H1 (cell line): ENCODE measurements around the gene MACROD2. TPM values are rescaled to one million over a fixed set of nuclear protein-coding genes. Genes with fewer than 3 reads are reported as not detected.

Experiments
- CTCF ChIA-PET: fragments of 300-600 bp; sonication (Branson Sonifier 250); formaldehyde crosslinking; loops from one replicate; lab custom pipeline; 2021; ENCODE audit not compliant: partially characterized antibody; lab: Charles Lee
- POLR2A ChIA-PET: fragments of 300-600 bp; sonication (Branson Sonifier 250); formaldehyde crosslinking; loops from one replicate; lab custom pipeline; 2021; ENCODE audit warnings: inconsistent platforms; ENCODE audit not compliant: partially characterized antibody; lab: Charles Lee
- DNase-seq, 2 experiments: peaks; one replicate each; pipeline versions ENCODE4 v3.0.0 to v3.0.0-alpha.2; 2010 to 2022; ENCODE audit warnings: low spot score in 2 of 2, low read depth in 1 of 2, mixed read lengths in 1 of 2
- FAIRE-seq: peaks from 2 replicates; lab custom pipeline; 2011; peaks lifted over from hg19 to GRCh38; lab: Jason Lieb, UNC
- H2AFZ ChIP-seq: 2 replicates; pipeline ENCODE4 v1.8.1; 2012; ENCODE audit warnings: low read length, inconsistent platforms
- H2AK5ac ChIP-seq: 2 replicates; pipeline ENCODE4 v1.6.1; 2013; ENCODE audit warnings: low read depth, low read length
- H2BK120ac ChIP-seq: replicated peaks from 2 replicates; pipeline ENCODE3; 2013; ENCODE audit warnings: low read depth, low read length, inconsistent platforms
- H2BK12ac ChIP-seq: 2 replicates; pipeline ENCODE4 v1.6.1; 2013; ENCODE audit warnings: low read depth, low read length
- H2BK15ac ChIP-seq: 2 replicates; pipeline ENCODE4 v1.6.1; 2013; ENCODE audit warnings: low read length
- H2BK20ac ChIP-seq: 2 replicates; pipeline ENCODE4 v1.6.1; 2013; ENCODE audit warnings: low read length
- H2BK5ac ChIP-seq: 2 replicates; pipeline ENCODE4 v1.6.1; 2013; ENCODE audit warnings: low read depth, low read length
- H3K14ac ChIP-seq: 2 replicates; pipeline ENCODE4 v1.6.1; 2013; ENCODE audit warnings: inconsistent platforms; ENCODE audit not compliant: insufficient read length
- H3K18ac ChIP-seq: 2 replicates; pipeline ENCODE4 v1.6.1; 2013; ENCODE audit warnings: low read length; ENCODE audit errors: extremely low read depth
- H3K23ac ChIP-seq: 2 replicates; pipeline ENCODE4 v1.6.1; 2013; ENCODE audit warnings: inconsistent platforms; ENCODE audit not compliant: insufficient read length
- H3K23me2 ChIP-seq: 2 replicates; pipeline ENCODE4 v1.6.1; 2013; ENCODE audit warnings: low read depth, low read length
- H3K27ac ChIP-seq: 2 replicates; pipeline ENCODE4 v1.6.1; 2011; ENCODE audit warnings: low read depth, low read length, inconsistent platforms
- H3K27me3 ChIP-seq, 4 experiments: replicated peaks in 1 of 4; 1 replicate in 1 of 4; 2 replicates in 3 of 4; pipeline versions ENCODE4 v1.6.1 to v1.8.1; 2011 to 2013; ENCODE audit warnings: low read length in 3 of 4, mild to moderate bottlenecking in 3 of 4, inconsistent platforms in 2 of 4, mixed read lengths in 2 of 4, moderate library complexity in 1 of 4; ENCODE audit not compliant: control insufficient read depth in 3 of 4, insufficient read depth in 3 of 4; ENCODE audit errors: extremely low read depth in 1 of 4
- H3K36me3 ChIP-seq, 4 experiments: 2 replicates each; pipeline versions ENCODE4 v1.6.1 to v1.8.1; 2011 to 2013; ENCODE audit warnings: mild to moderate bottlenecking in 4 of 4, low read length in 3 of 4, moderate library complexity in 2 of 4, control low read depth in 1 of 4, inconsistent platforms in 1 of 4; ENCODE audit not compliant: insufficient read depth in 4 of 4, control insufficient read depth in 2 of 4
- H3K4ac ChIP-seq: replicated peaks from 2 replicates; pipeline ENCODE3; 2013; ENCODE audit warnings: low read length, low read depth, mixed read lengths, inconsistent platforms; ENCODE audit not compliant: insufficient read length
- H3K4me1 ChIP-seq, 4 experiments: replicated peaks in 1 of 4; 1 replicate in 1 of 4; 2 replicates in 3 of 4; pipeline versions ENCODE4 v1.6.1 to v1.8.1; 2011 to 2013; ENCODE audit warnings: low read length in 3 of 4, inconsistent platforms in 2 of 4, mixed read lengths in 1 of 4; ENCODE audit not compliant: insufficient read depth in 4 of 4, control insufficient read depth in 3 of 4
- H3K4me2 ChIP-seq, 2 experiments: 2 replicates each; pipeline versions ENCODE4 v1.6.1 to v1.8.1; 2011 to 2013; ENCODE audit warnings: low read depth in 2 of 2, low read length in 2 of 2, control low read depth in 1 of 2, inconsistent platforms in 1 of 2, mild to moderate bottlenecking in 1 of 2; ENCODE audit not compliant: insufficient read depth in 1 of 2
- H3K4me3 ChIP-seq, 4 experiments: fragments of 200-600, 300-600 bp in 1 of 4; sonication (generic), shearing (Covaris generic), sonication (Bioruptor Twin) in 1 of 4; 2 replicates each; pipeline versions ENCODE4 v1.5.1 to v1.8.1; 2011 to 2016; ENCODE audit warnings: low read length in 4 of 4, low read depth in 3 of 4, control low read depth in 2 of 4, inconsistent platforms in 2 of 4, mild to moderate bottlenecking in 2 of 4, mixed read lengths in 1 of 4, moderate library complexity in 1 of 4; ENCODE audit not compliant: insufficient read depth in 2 of 4; ENCODE audit errors: extremely low read depth in 1 of 4
- H3K56ac ChIP-seq: replicated peaks from 2 replicates; pipeline ENCODE3; 2013; ENCODE audit warnings: low read depth, mild to moderate bottlenecking, mixed read lengths, low read length, inconsistent platforms; ENCODE audit not compliant: insufficient read length
- H3K79me1 ChIP-seq: 2 replicates; pipeline ENCODE4 v1.6.1; 2013; ENCODE audit warnings: low read depth, low read length, control low read depth
- H3K79me2 ChIP-seq, 2 experiments: 2 replicates each; pipeline versions ENCODE4 v1.6.1 to v1.8.1; 2012 to 2013; ENCODE audit warnings: low read length in 2 of 2, mild to moderate bottlenecking in 2 of 2, inconsistent platforms in 1 of 2; ENCODE audit not compliant: insufficient read depth in 2 of 2, control insufficient read depth in 1 of 2
- H3K9ac ChIP-seq, 4 experiments: replicated peaks in 1 of 4; 1 replicate in 1 of 4; 2 replicates in 3 of 4; pipeline versions ENCODE4 v1.6.1 to v1.8.1; 2011 to 2013; ENCODE audit warnings: low read depth in 3 of 4, low read length in 3 of 4, control low read depth in 2 of 4, mild to moderate bottlenecking in 2 of 4, moderate library complexity in 2 of 4, inconsistent platforms in 1 of 4; ENCODE audit errors: extremely low read depth in 1 of 4
- H3K9me3 ChIP-seq, 2 experiments: 2 replicates each; pipeline versions ENCODE4 v1.6.1 to v1.8.1; 2012 to 2013; ENCODE audit warnings: mild to moderate bottlenecking in 2 of 2, moderate library complexity in 2 of 2, control low read depth in 1 of 2, inconsistent platforms in 1 of 2, low read depth in 1 of 2, low read length in 1 of 2, mixed read lengths in 1 of 2; ENCODE audit not compliant: insufficient read depth in 2 of 2
- H4K20me1 ChIP-seq, 2 experiments: replicated peaks in 1 of 2; 2 replicates each; pipeline versions ENCODE3 to v1.8.1; 2011 to 2013; ENCODE audit warnings: inconsistent platforms in 2 of 2, low read length in 2 of 2, mild to moderate bottlenecking in 1 of 2; ENCODE audit not compliant: insufficient read depth in 2 of 2, control insufficient read depth in 1 of 2
- H4K5ac ChIP-seq: 2 replicates; pipeline ENCODE4 v1.6.1; 2013; ENCODE audit warnings: low read length, low read depth, mixed read lengths, inconsistent platforms; ENCODE audit not compliant: insufficient read length
- H4K8ac ChIP-seq: 2 replicates; pipeline ENCODE4 v1.8.0; 2013; ENCODE audit warnings: mild to moderate bottlenecking, moderate library complexity, low read length, inconsistent platforms; ENCODE audit not compliant: insufficient read depth; ENCODE audit errors: extremely low read depth
- H4K91ac ChIP-seq: replicated peaks from 2 replicates; pipeline ENCODE3; 2013; ENCODE audit warnings: low read length, mixed read lengths, inconsistent platforms; ENCODE audit not compliant: insufficient read length
- ATF2 ChIP-seq: IDR thresholded peaks from 2 replicates; pipeline ENCODE4 v1.6.1; 2012; ENCODE audit warnings: low read length, inconsistent platforms
- BACH1 ChIP-seq: IDR thresholded peaks from 2 replicates; pipeline ENCODE4 v1.6.1; 2012; ENCODE audit warnings: low read length, improper control_type of control experiment
- CEBPB ChIP-seq: IDR thresholded peaks from 2 replicates; pipeline ENCODE4 v1.6.1; 2012; ENCODE audit warnings: low read depth, low read length
- CTBP2 ChIP-seq: IDR thresholded peaks from 2 replicates; pipeline ENCODE4 v1.7.0; 2011; ENCODE audit warnings: borderline replicate concordance, mild to moderate bottlenecking, moderate library complexity, mixed read lengths, low read length; ENCODE audit not compliant: insufficient read depth, insufficient read length
- EGR1 ChIP-seq: IDR thresholded peaks from 2 replicates; pipeline ENCODE4 v1.6.1; 2011; ENCODE audit warnings: low read depth, low read length, borderline replicate concordance
- GABPA ChIP-seq: IDR thresholded peaks from 2 replicates; pipeline ENCODE4 v1.6.1; 2011; ENCODE audit warnings: mild to moderate bottlenecking, low read length, moderate library complexity, borderline replicate concordance; ENCODE audit not compliant: insufficient read depth
- HDAC6 ChIP-seq: IDR thresholded peaks from one replicate; pipeline ENCODE4 v1.7.1; 2012; ENCODE audit warnings: low read depth, mild to moderate bottlenecking, inconsistent platforms, low read length, moderate library complexity
- KDM5A ChIP-seq: fragments of 200-600 bp; IDR thresholded peaks from 2 replicates; pipeline ENCODE4 v1.7.1; 2012; ENCODE audit warnings: mild to moderate bottlenecking, low read length, inconsistent platforms, mixed read lengths
- MAFK ChIP-seq: IDR thresholded peaks from 2 replicates; pipeline ENCODE4 v1.6.1; 2012; ENCODE audit warnings: low read depth, mild to moderate bottlenecking, improper control_type of control experiment, low read length
- NANOG ChIP-seq: IDR thresholded peaks from 2 replicates; pipeline ENCODE4 v1.6.1; 2011; ENCODE audit warnings: low read length, low read depth, mild to moderate bottlenecking, inconsistent platforms; ENCODE audit not compliant: insufficient read depth, poor library complexity, severe bottlenecking
- POLR2AphosphoS5 ChIP-seq: IDR thresholded peaks from 2 replicates; pipeline ENCODE4 v1.6.1; 2011; ENCODE audit warnings: low read depth, low read length
- SIRT6 ChIP-seq: IDR thresholded peaks from one replicate; pipeline ENCODE4 v1.7.1; 2012; ENCODE audit warnings: low read length, inconsistent platforms
- WGBS, 2 experiments: shearing (Covaris generic) in 1 of 2; methylation state at CpG; one replicate each; pipeline versions ENCODE4 v1.1.6 to v1.1.7; 2013 to 2015; ENCODE audit warnings: low lambda C conversion rate in 2 of 2, mixed read lengths in 2 of 2, inconsistent platforms in 1 of 2, low coverage in 1 of 2, missing lambda C conversion rate in 1 of 2; ENCODE audit not compliant: insufficient replicate concordance in 2 of 2, insufficient coverage in 1 of 2, insufficient read length in 1 of 2; ENCODE audit errors: extremely low coverage in 1 of 2, missing lambda C conversion rate in 1 of 2; 5-methylcytosine and 5-hydroxymethylcytosine counted together
- polyA plus RNA-seq, 7 experiments: library from polyadenylated mRNA; depleted of rRNA in 3 of 7; stranded (reverse) in 5 of 7; unstranded in 2 of 7; fragments of >200 nt in 5 of 7; fragments of 200-250 nt in 2 of 7; gene quantifications; 1 replicate in 5 of 7; 2 replicates in 1 of 7; 4 replicates in 1 of 7; pipeline versions ENCODE4 v1.2.1 to v1.2.3, GENCODE V29; 2011 to 2013; ENCODE audit warnings: missing spikeins in 2 of 7, mixed read lengths in 2 of 7
- total RNA-seq: library from RNA; stranded (reverse); fragmentation: NEBNext Ultra II Directional; extraction: Animal tissue kit (Norgen Biotek cat#: 25700); gene quantifications from 2 replicates; pipeline ENCODE4 v1.2.1, GENCODE V29; 2021

Gene MACROD2
- total and polyA plus RNA-seq, 2 of the 8 experiments (the other 6 are each of a cell fraction or from before 2014, with no cell fraction given): 0.70 to 3.9 TPM

GRCh38 chr20:15911581-15911980 is 1916.3 kb downstream of the MACROD2 start:
- Histone ChIP-seq H4K20me1 (no peaks in the 10 kb centered on the region), H3K79me1 (no peaks in the 10 kb centered on the region), H2AK5ac (no peak overlapping the region), H4K91ac (no peak overlapping the region), H3K4ac (no peak overlapping the region), H3K9me3 (no peaks in the 10 kb centered on the region; a peak in 1 of 4 replicates), H3K14ac (no peak overlapping the region), H3K36me3 (no peaks in the 10 kb centered on the region), H2BK20ac (no peak overlapping the region), H4K5ac (no peak overlapping the region), H3K4me1 (peaks cover 0 to under 1% (median 0%) of the 10 kb centered on the region in 4 experiments; a peak in 1 of 7 replicates), H4K8ac (no peak overlapping the region), H3K27ac (no peak overlapping the region), H3K4me2 (no peak overlapping the region), H3K23me2 (no peaks in the 10 kb centered on the region; the same call in 1 of the 2 replicates), H3K79me2 (no peaks in the 10 kb centered on the region), H2BK15ac (0 out of 2 replicates have a peak overlapping the region, but pooled peaks have one; percentile 31), H2BK12ac (no peak overlapping the region), H3K27me3 (no peaks in the 10 kb centered on the region), H2BK120ac (no peak overlapping the region), H2AFZ (no peak overlapping the region), H3K23ac (no peak overlapping the region), H3K56ac (no peak overlapping the region), H2BK5ac (no peak overlapping the region), H3K18ac (no peak overlapping the region), H3K9ac (no peak overlapping the region), H3K4me3 (no peak overlapping the region)
- FAIRE-seq (no peak), DNase-seq (no peak)
- ChIA-PET POLR2A (no interaction called here), CTCF (no interaction called here)
- WGBS, 2 experiments: 88% methylated on average over 7 of the region's 7 CpGs; no CpG with 5 or more reads in 1 of the 2 experiments
- TF ChIP-seq SIRT6: no peak
- no peak for TF ChIP-seq ATF2
- no peak for TF ChIP-seq NANOG
- no peak for TF ChIP-seq CTBP2
- no peak for TF ChIP-seq GABPA
- TF ChIP-seq BACH1: no peak
- no peak for TF ChIP-seq MAFK
- no peak for TF ChIP-seq POLR2AphosphoS5
- no peak for TF ChIP-seq HDAC6
- no peak for TF ChIP-seq EGR1
- TF ChIP-seq KDM5A: no peak
- TF ChIP-seq CEBPB: no peak
